ENCODE results near the gene CA4. TPM values are rescaled to one million over a fixed set of nuclear protein-coding genes. Genes with fewer than 3 reads are reported as not detected.

CA4 gene
- total RNA-seq, 3 donors from 2014 or later, result 177 to 725 (median 673) TPM

DNA sequence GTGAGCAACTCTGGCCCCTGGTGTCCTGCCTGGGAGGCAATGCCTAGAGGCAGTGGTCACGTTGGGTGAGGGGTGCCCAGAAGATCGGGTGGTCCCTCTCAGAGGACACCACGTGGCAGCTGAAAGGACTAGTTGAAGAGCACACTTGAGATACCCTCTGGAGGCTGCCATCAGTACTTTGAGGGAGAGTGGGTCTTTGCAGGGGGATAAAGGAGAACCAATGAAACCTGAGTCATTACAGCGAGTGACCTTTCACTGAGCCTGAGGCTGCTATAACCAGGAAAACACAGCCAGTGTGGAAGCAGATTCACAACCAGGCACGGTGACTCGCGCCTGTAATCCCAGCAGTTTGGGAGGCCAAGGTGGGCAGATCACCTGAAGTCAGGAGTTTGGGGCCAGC, 18.9 kb downstream of the CA4 start:
- no peak overlapping the region for H3K4me3 ChIP-seq
- DNase-seq, result no peak
- no peaks in the 10 kb centered on the region for H3K36me3 ChIP-seq (ENCODE audit: low read depth)
- H3K4me1 ChIP-seq (ENCODE audit: low read depth), result peaks cover 28% of the 10 kb centered on the region
- intact Hi-C loops (cut with DNase I, micrococcal nuclease), result no loop called here
- H3K9me3 ChIP-seq, result no peaks in the 10 kb centered on the region
- no peak for ATAC-seq
- TF ChIP-seq, protein P1, sequence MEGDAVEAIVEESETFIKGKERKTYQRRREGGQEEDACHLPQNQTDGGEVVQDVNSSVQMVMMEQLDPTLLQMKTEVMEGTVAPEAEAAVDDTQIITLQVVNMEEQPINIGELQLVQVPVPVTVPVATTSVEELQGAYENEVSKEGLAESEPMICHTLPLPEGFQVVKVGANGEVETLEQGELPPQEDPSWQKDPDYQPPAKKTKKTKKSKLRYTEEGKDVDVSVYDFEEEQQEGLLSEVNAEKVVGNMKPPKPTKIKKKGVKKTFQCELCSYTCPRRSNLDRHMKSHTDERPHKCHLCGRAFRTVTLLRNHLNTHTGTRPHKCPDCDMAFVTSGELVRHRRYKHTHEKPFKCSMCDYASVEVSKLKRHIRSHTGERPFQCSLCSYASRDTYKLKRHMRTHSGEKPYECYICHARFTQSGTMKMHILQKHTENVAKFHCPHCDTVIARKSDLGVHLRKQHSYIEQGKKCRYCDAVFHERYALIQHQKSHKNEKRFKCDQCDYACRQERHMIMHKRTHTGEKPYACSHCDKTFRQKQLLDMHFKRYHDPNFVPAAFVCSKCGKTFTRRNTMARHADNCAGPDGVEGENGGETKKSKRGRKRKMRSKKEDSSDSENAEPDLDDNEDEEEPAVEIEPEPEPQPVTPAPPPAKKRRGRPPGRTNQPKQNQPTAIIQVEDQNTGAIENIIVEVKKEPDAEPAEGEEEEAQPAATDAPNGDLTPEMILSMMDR (IDR thresholded peaks at IDR 0.05), result no peak

DNA sequence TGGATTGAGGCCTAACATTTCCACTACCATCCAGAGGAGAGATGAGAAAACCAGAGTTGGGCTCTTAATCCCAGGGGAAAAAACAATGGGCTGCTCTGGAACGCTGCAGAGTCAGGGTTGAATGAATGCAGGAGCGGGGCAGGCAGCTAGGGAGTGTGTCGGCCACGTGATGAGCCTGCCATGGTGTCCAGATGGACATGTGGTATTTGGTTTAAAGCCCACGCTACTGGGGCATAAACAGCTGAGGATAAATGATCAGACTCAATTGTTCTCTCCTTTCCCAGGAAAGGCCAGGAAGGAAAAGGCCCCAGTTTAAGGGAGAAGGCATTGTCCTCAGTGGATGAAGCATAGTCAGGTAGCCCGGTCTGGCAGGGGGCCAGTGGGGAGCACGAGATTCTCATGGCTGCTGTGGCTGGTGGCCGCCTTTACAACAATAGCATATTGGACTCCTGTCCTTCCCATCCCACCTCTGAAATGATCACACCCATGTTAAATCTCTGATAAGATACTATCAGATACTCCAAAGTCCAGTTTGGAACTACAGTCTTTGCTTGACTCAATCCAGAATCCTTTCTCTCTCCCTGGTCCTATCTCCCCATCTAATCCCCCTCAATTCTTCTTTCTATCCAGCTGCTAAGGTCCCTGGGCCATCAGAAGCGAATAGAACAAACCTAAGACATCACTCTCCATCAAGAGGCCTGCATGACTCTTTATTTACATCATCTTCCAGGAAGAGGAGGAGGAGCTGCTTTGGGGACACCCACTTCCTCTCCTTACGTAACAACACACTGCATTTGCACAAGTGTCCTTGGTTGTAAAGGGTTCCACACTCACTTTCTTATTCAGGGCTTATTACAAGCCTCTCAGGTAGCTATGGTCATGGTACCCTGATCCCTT, 20.4 kb downstream of the CA4 start:
- DNase-seq (peak; percentile 85 to 90 (median 87)), ATAC-seq (peak; percentile 68)
- intact Hi-C loops (cut with DNase I, micrococcal nuclease), result no loop called here
- Histone ChIP-seq H3K4me3 (no peak overlapping the region), H3K4me1 (ENCODE audit: low read depth) (peaks cover 28% of the 10 kb centered on the region), H3K36me3 (ENCODE audit: low read depth) (no peaks in the 10 kb centered on the region), H3K9me3 (no peaks in the 10 kb centered on the region)
- TF ChIP-seq, protein P1 (IDR thresholded peaks at IDR 0.05), result no peak

- Histone ChIP-seq H3K4me3 (no peak overlapping the region), H3K4me1 (ENCODE audit: low read depth) (peaks cover 27% of the 10 kb centered on the region), H3K9me3 (no peaks in the 10 kb centered on the region), H3K36me3 (ENCODE audit: low read depth) (no peaks in the 10 kb centered on the region)
- DNase-seq (no peak), ATAC-seq (no peak)
- TF ChIP-seq, protein P1 (IDR thresholded peaks at IDR 0.05), result no peak
- intact Hi-C loops (cut with DNase I, micrococcal nuclease), result no loop called here
Measured at GRCh38 chr17:60170835-60171752, 21.3 kb downstream of the CA4 start.

- TF ChIP-seq, protein P1 (IDR thresholded peaks at IDR 0.05), result no peak
- peaks cover 25% of the 10 kb centered on the region for H3K4me1 ChIP-seq (ENCODE audit: low read depth)
- no peaks in the 10 kb centered on the region for H3K36me3 ChIP-seq (ENCODE audit: low read depth)
- no peak for DNase-seq
- intact Hi-C loops (cut with DNase I, micrococcal nuclease), result no loop called here
- no peaks in the 10 kb centered on the region for H3K9me3 ChIP-seq
- H3K4me3 ChIP-seq, result no peak overlapping the region
- no peak for ATAC-seq
Measured at GRCh38 chr17:60171753-60172079, 21.9 kb downstream of the CA4 start.

DNA sequence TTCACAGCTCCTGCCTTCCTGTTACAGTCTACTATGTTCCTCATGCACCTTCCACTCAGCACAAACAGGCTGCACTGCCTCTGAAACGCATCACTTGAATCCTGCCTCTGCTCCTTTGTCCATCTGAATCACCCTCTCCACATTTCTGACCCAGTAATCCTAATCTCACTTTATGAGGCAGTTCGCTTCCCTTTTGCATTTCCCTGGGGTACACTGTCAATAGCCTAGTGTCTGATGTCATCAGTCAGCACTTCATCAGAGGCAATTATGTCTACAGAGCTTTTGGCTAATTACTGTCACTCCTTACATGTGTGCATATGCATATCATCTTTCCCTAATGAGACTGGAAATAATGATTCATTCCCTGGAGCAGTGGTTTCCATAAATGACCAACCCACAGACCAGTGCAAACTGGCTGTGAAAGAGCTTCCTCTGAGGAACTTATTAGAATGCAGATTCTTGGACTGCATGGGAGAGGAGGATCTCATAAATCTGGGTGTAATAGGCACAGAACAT, 23.6 kb downstream of the CA4 start:
- no peaks in the 10 kb centered on the region for H3K36me3 ChIP-seq (ENCODE audit: low read depth)
- TF ChIP-seq, protein P1 (IDR thresholded peaks at IDR 0.05), result no peak
- intact Hi-C loops (cut with DNase I, micrococcal nuclease), result no loop called here
- ATAC-seq (peak; percentile 46), DNase-seq (no peak)
- H3K4me1 ChIP-seq (ENCODE audit: low read depth), result peaks cover 20% of the 10 kb centered on the region
- no peaks in the 10 kb centered on the region for H3K9me3 ChIP-seq
- no peak overlapping the region for H3K4me3 ChIP-seq
